K562 (cell line): ENCODE measurements around the gene ZER1. TPM values are rescaled to one million over a fixed set of nuclear protein-coding genes. Genes with fewer than 3 reads are reported as not detected.

ENCODE experiments used
- CTBP1 ChIP-seq: fragments of 450-650 bp; IDR thresholded peaks from 2 replicates; pipeline ENCODE4 v1.6.1; 2016; ENCODE audit warnings: borderline replicate concordance
- DPF2 ChIP-seq: fragments of 450-650 bp; IDR thresholded peaks from 2 replicates; pipeline ENCODE4 v1.6.1; 2016
- E2F4 ChIP-seq: sonication (generic); formaldehyde crosslinking; IDR thresholded peaks from 2 replicates; pipeline ENCODE4 v1.8.0; 2022; ENCODE audit warnings: mild to moderate bottlenecking, low read depth, missing genetic modification reagents
- HMGXB4 ChIP-seq: sonication (generic); formaldehyde crosslinking; IDR thresholded peaks from 2 replicates; pipeline ENCODE4 v1.8.1; 2023; ENCODE audit warnings: mild to moderate bottlenecking, missing genetic modification reagents
- POLR2B ChIP-seq: fragments of 450-650 bp; IDR thresholded peaks from 2 replicates; pipeline ENCODE4 v1.6.1; 2018; ENCODE audit warnings: low read depth; ENCODE audit not compliant: partially characterized antibody
- REST ChIP-seq, 2 experiments: fragments of 450-650 bp; formaldehyde crosslinking in 1 of 2; IDR thresholded peaks; 2 replicates each; pipeline versions ENCODE4 v1.4.0 to v1.6.1; 2014 to 2020; ENCODE audit warnings: mild to moderate bottlenecking in 2 of 2, borderline replicate concordance in 1 of 2, low read depth in 1 of 2
- SMARCB1 ChIP-seq: IDR thresholded peaks from 2 replicates; pipeline ENCODE4 v1.6.1; 2011; ENCODE audit warnings: improper control_type of control experiment, low read depth; ENCODE audit not compliant: insufficient read length
- THAP12 ChIP-seq: fragments of 250-450 bp; sonication (Bioruptor Pico); IDR thresholded peaks from 2 replicates; pipeline ENCODE4 v1.9.0; 2021; ENCODE audit warnings: mild to moderate bottlenecking, inconsistent platforms
- ZNF280B ChIP-seq: fragments of 250-450 bp; sonication (Bioruptor Pico); IDR thresholded peaks from 2 replicates; pipeline ENCODE4 v1.5.1; 2021; ENCODE audit warnings: mild to moderate bottlenecking
- polyA plus RNA-seq, 8 experiments: library from polyadenylated mRNA; depleted of rRNA in 4 of 8; stranded (reverse) in 5 of 8; unstranded in 3 of 8; fragments of >200 nt; fragmentation: Nextera tagmentation in 2 of 8; fragmentation: Illumina TruSeq in 1 of 8; extraction: Ambion mirVana in 2 of 8; extraction: Trizol in 1 of 8; gene quantifications; 2 replicates each; pipeline versions ENCODE4 v1.2.1 to v1.2.3, GENCODE V29; 2011 to 2014; ENCODE audit warnings: inconsistent platforms in 1 of 8, missing spikeins in 1 of 8
- total RNA-seq, 7 experiments: library from RNA; depleted of rRNA in 6 of 7; stranded (reverse); fragments of >200 nt in 6 of 7; fragmentation: Illumina TruSeq in 2 of 7; extraction: Trizol in 2 of 7; gene quantifications; 2 replicates each; pipeline versions ENCODE4 v1.2.1 to v1.2.3, GENCODE V29; 2011 to 2021; ENCODE audit warnings: low replicate concordance in 1 of 7

ZER1 gene
- total and polyA plus RNA-seq, 9 of the 15 experiments (the other 6 are each of a cell fraction or from before 2014, with no cell fraction given): 0.07 to 10.7 (median 6.2) TPM

- no peak for TF ChIP-seq REST (IDR thresholded peaks at IDR 0.05; ENCODE audit: borderline replicate concordance)
- no peak for TF ChIP-seq REST (CRISPR knock-in tag; IDR thresholded peaks at IDR 0.05; ENCODE audit: low read depth)
- no peak for TF ChIP-seq CTBP1
- TF ChIP-seq POLR2B: no peak
- 0 out of 2 replicates have a peak, but pooled peaks have one; percentile 29 for TF ChIP-seq DPF2
- no peak for TF ChIP-seq HMGXB4 (CRISPR knock-in tag)
- no peak for TF ChIP-seq THAP12 (CRISPR knock-in tag)
- TF ChIP-seq SMARCB1: no peak
- no peak for TF ChIP-seq ZNF280B (CRISPR knock-in tag)
- TF ChIP-seq E2F4 (CRISPR knock-in tag): no peak
These were observed 87.2 kb downstream of the ZER1 start (continued) for GRCh38 chr9:128684325-128685199.
